IMR-90 (cell line): ENCODE measurements around the gene EXT2. TPM values are rescaled to one million over a fixed set of nuclear protein-coding genes. Genes with fewer than 3 reads are reported as not detected.

Source experiments
- ATAC-seq: fragments of 200-7000 bp; cut with Tn5 transposase; 2 replicates; pipeline ENCODE4 v1.9.1; 2020; ENCODE audit warnings: low read depth, mild to moderate bottlenecking, moderate library complexity
- BruUV-seq: library from RNA; stranded (reverse); fragments of 400-500 nt; replicated peaks from 2 replicates; lab custom pipeline; 2021; lab: Mats Ljungman, UMichigan
- CTCF ChIA-PET: fragments of 300-600 bp; formaldehyde crosslinking; extraction: SDS; loops from one replicate; lab custom pipeline; 2021; ENCODE audit warnings: antibody characterized with exemption; lab: Yijun Ruan, JAX
- POLR2A ChIA-PET: fragments of 300-600 bp; sonication (Branson Sonifier 250); formaldehyde crosslinking; loops from one replicate; lab custom pipeline; 2022; ENCODE audit warnings: antibody characterized with exemption; ENCODE audit not compliant: unreplicated experiment; lab: Charles Lee
- DNase-seq: peaks from one replicate; pipeline ENCODE4 v3.0.0; 2013
- H2AFZ ChIP-seq: replicated peaks from 2 replicates; pipeline ENCODE3; 2013; ENCODE audit warnings: low read length, mild to moderate bottlenecking; ENCODE audit not compliant: poor library complexity
- H2AK5ac ChIP-seq: 2 replicates; pipeline ENCODE4 v1.6.1; 2013; ENCODE audit warnings: low read depth, low read length, inconsistent platforms
- H2AK9ac ChIP-seq: replicated peaks from 2 replicates; pipeline ENCODE3; 2013; ENCODE audit warnings: mild to moderate bottlenecking, low read depth, low read length, moderate library complexity; ENCODE audit not compliant: poor library complexity
- H2BK120ac ChIP-seq: 2 replicates; pipeline ENCODE4 v1.6.1; 2013; ENCODE audit warnings: low read depth, low read length, inconsistent platforms
- H2BK15ac ChIP-seq: 3 replicates; pipeline ENCODE4 v1.6.1; 2013; ENCODE audit warnings: low read depth, low read length, inconsistent platforms
- H2BK20ac ChIP-seq: 2 replicates; pipeline ENCODE4 v1.6.1; 2013; ENCODE audit warnings: low read depth, mild to moderate bottlenecking, inconsistent platforms, low read length, moderate library complexity
- H2BK5ac ChIP-seq: 2 replicates; pipeline ENCODE4 v1.6.1; 2013; ENCODE audit warnings: mild to moderate bottlenecking, low read depth, low read length, inconsistent platforms; ENCODE audit not compliant: poor library complexity, severe bottlenecking
- H3K14ac ChIP-seq: replicated peaks from 2 replicates; pipeline ENCODE4 v1.6.1; 2013; ENCODE audit warnings: low read depth, low read length, inconsistent platforms
- H3K18ac ChIP-seq: 2 replicates; pipeline ENCODE4 v1.6.1; 2013; ENCODE audit warnings: low read depth, low read length, control low read depth
- H3K23ac ChIP-seq: 2 replicates; pipeline ENCODE4 v1.6.1; 2013; ENCODE audit warnings: low read depth, low read length, inconsistent platforms
- H3K27ac ChIP-seq: 2 replicates; pipeline ENCODE4 v1.5.1; 2013; ENCODE audit warnings: mild to moderate bottlenecking, control low read depth, low read length; ENCODE audit not compliant: insufficient read depth
- H3K27me3 ChIP-seq: 2 replicates; pipeline ENCODE4 v1.6.1; 2013; ENCODE audit warnings: low read length; ENCODE audit not compliant: control insufficient read depth, insufficient read depth
- H3K36me3 ChIP-seq: 2 replicates; pipeline ENCODE4 v1.6.1; 2013; ENCODE audit warnings: low read length, mixed read lengths; ENCODE audit not compliant: control insufficient read depth, insufficient read depth
- H3K4ac ChIP-seq: 2 replicates; pipeline ENCODE4 v1.6.1; 2013; ENCODE audit warnings: low read depth, low read length, inconsistent platforms
- H3K4me1 ChIP-seq: 2 replicates; pipeline ENCODE4 v1.6.1; 2013; ENCODE audit warnings: low read length, mixed read lengths; ENCODE audit not compliant: control insufficient read depth, insufficient read depth
- H3K4me2 ChIP-seq: 2 replicates; pipeline ENCODE4 v1.6.1; 2013; ENCODE audit warnings: low read depth, mild to moderate bottlenecking, control low read depth, low read length, moderate library complexity
- H3K4me3 ChIP-seq: 2 replicates; pipeline ENCODE4 v1.5.1; 2013; ENCODE audit warnings: low read depth, mild to moderate bottlenecking, control low read depth, low read length, moderate library complexity; ENCODE audit not compliant: insufficient read depth
- H3K56ac ChIP-seq: 2 replicates; pipeline ENCODE4 v1.6.1; 2013; ENCODE audit warnings: low read length, inconsistent platforms; ENCODE audit not compliant: insufficient read depth; ENCODE audit errors: extremely low read depth
- H3K79me1 ChIP-seq, 2 experiments: 2 replicates each; pipeline ENCODE4 v1.6.1; 2013; ENCODE audit warnings: low read length in 2 of 2, inconsistent platforms in 1 of 2, low read depth in 1 of 2
- H3K9ac ChIP-seq: 2 replicates; pipeline ENCODE4 v1.6.1; 2013; ENCODE audit warnings: low read depth, low read length, control low read depth
- H3K9me1 ChIP-seq: 2 replicates; pipeline ENCODE4 v1.6.1; 2013; ENCODE audit warnings: low read length, inconsistent platforms; ENCODE audit not compliant: insufficient read depth
- H3K9me3 ChIP-seq: 2 replicates; pipeline ENCODE4 v1.6.1; 2013; ENCODE audit warnings: low read length; ENCODE audit not compliant: control insufficient read depth, insufficient read depth
- H4K20me1 ChIP-seq: 2 replicates; pipeline ENCODE4 v1.6.1; 2013; ENCODE audit warnings: low read length, inconsistent platforms; ENCODE audit not compliant: insufficient read depth
- H4K5ac ChIP-seq: 2 replicates; pipeline ENCODE4 v1.6.1; 2013; ENCODE audit warnings: mild to moderate bottlenecking, low read depth, low read length, control low read depth
- H4K8ac ChIP-seq, 2 experiments: 2 replicates each; pipeline ENCODE4 v1.6.1; 2013; ENCODE audit warnings: low read depth in 2 of 2, low read length in 2 of 2, control low read depth in 1 of 2, inconsistent platforms in 1 of 2
- H4K91ac ChIP-seq: 2 replicates; pipeline ENCODE4 v1.6.1; 2013; ENCODE audit warnings: low read depth, low read length, inconsistent platforms; ENCODE audit not compliant: insufficient read depth
- BHLHE40 ChIP-seq: fragments of 150-350 bp; IDR thresholded peaks from 2 replicates; pipeline ENCODE4 v1.6.1; 2016; ENCODE audit warnings: mild to moderate bottlenecking, low read depth, low read length
- CEBPB ChIP-seq: IDR thresholded peaks from 2 replicates; pipeline ENCODE4 v1.6.1; 2012; ENCODE audit warnings: low read depth, low read length, improper control_type of control experiment
- CHD1 ChIP-seq: IDR thresholded peaks from 2 replicates; pipeline ENCODE4 v1.6.1; 2012; ENCODE audit warnings: low read depth, low read length, improper control_type of control experiment
- CTCF ChIP-seq: conservative IDR thresholded peaks from 2 replicates; pipeline ENCODE4 v1.5.1; 2012; ENCODE audit warnings: mild to moderate bottlenecking, low read depth, low read length, improper control_type of control experiment
- ELK1 ChIP-seq: fragments of 150-350 bp; IDR thresholded peaks from 2 replicates; pipeline ENCODE4 v1.6.1; 2016; ENCODE audit warnings: low read depth, mild to moderate bottlenecking, low read length, moderate library complexity, borderline replicate concordance
- MAFK ChIP-seq: IDR thresholded peaks from 2 replicates; pipeline ENCODE4 v1.6.1; 2012; ENCODE audit warnings: low read depth, low read length, improper control_type of control experiment
- MAZ ChIP-seq: IDR thresholded peaks from 2 replicates; pipeline ENCODE4 v1.6.1; 2012; ENCODE audit warnings: low read depth, mild to moderate bottlenecking, low read length, improper control_type of control experiment, moderate library complexity, borderline replicate concordance
- MXI1 ChIP-seq: IDR thresholded peaks from 2 replicates; pipeline ENCODE4 v1.6.1; 2012; ENCODE audit warnings: low read depth, mild to moderate bottlenecking, low read length, moderate library complexity, borderline replicate concordance
- NFE2L2 ChIP-seq: fragments of 150-350 bp; IDR thresholded peaks from 2 replicates; pipeline ENCODE4 v1.6.1; 2016; ENCODE audit warnings: low read depth, mild to moderate bottlenecking, low read length
- POLR2A ChIP-seq: IDR thresholded peaks from 2 replicates; pipeline ENCODE4 v1.6.1; 2012; ENCODE audit warnings: mild to moderate bottlenecking, low read depth, low read length
- RCOR1 ChIP-seq: IDR thresholded peaks from 2 replicates; pipeline ENCODE4 v1.6.1; 2012; ENCODE audit warnings: mild to moderate bottlenecking, low read length, improper control_type of control experiment; ENCODE audit not compliant: insufficient replicate concordance
- RFX5 ChIP-seq: IDR thresholded peaks from 2 replicates; pipeline ENCODE4 v1.8.0; 2012; ENCODE audit warnings: low read depth, mild to moderate bottlenecking, low read length, moderate library complexity
- SMC3 ChIP-seq: fragments of 150-350 bp; IDR thresholded peaks from 2 replicates; pipeline ENCODE4 v1.6.1; 2016; ENCODE audit warnings: low read depth, mild to moderate bottlenecking, antibody characterized with exemption, low read length, moderate library complexity
- USF2 ChIP-seq: fragments of 150-350 bp; IDR thresholded peaks from 2 replicates; pipeline ENCODE4 v1.6.1; 2017; ENCODE audit warnings: mild to moderate bottlenecking, antibody characterized with exemption, low read length, low read depth
- WGBS, 2 experiments: methylation state at CpG; one replicate each; pipeline versions ENCODE4 v1.1.5 to v1.1.7; 2013; ENCODE audit warnings: missing lambda C conversion rate in 2 of 2; ENCODE audit not compliant: insufficient read length in 1 of 2; ENCODE audit errors: extremely low coverage in 2 of 2; 5-methylcytosine and 5-hydroxymethylcytosine counted together
- dilution Hi-C: fragments of 300-500 bp; cut with HindIII; formaldehyde crosslinking; loops from one replicate; pipeline ENCODE4 v1.14.3; 2018; ENCODE audit warnings: low sequenced_read_pairs; ENCODE audit not compliant: unreplicated experiment
- in situ Hi-C: fragments of 300-500 bp; cut with MboI; formaldehyde crosslinking; loops from 3 replicates; pipeline ENCODE4 v1.14.3; 2019; ENCODE audit warnings: low sequenced_read_pairs, inconsistent platforms, mixed read lengths
- intact Hi-C: fragments of 100-400 bp; cut with micrococcal nuclease; formaldehyde crosslinking; loops from 2 replicates; pipeline ENCODE4 v1.10.0; 2022
- polyA plus RNA-seq, 3 experiments: library from polyadenylated mRNA; depleted of rRNA; stranded (reverse); fragments of >200 nt; gene quantifications; 2 replicates each; pipeline ENCODE4 v1.2.3, GENCODE V29; 2012; ENCODE audit warnings: low replicate concordance in 1 of 3
- total RNA-seq: library from RNA; depleted of rRNA; stranded (reverse); fragments of >200 nt; gene quantifications from 2 replicates; pipeline ENCODE4 v1.2.3, GENCODE V29; 2012

EXT2 gene
- total and polyA plus RNA-seq, 2 of the 4 experiments (the other 2 are of a cell fraction) = 75.0 to 85.3 TPM

GRCh38 chr11:44282620-44283019, 187.1 kb downstream of the EXT2 start:
- no peak for ATAC-seq
- dilution Hi-C loops = no loop called here
- Histone ChIP-seq H3K4me2 (no peak overlapping the region), H4K91ac (no peak overlapping the region), H2BK120ac (no peak overlapping the region), H3K4ac (no peak overlapping the region), H3K23ac (no peak overlapping the region), H3K14ac (no peak overlapping the region), H2AK9ac (no peak overlapping the region), H2BK15ac (no peak overlapping the region), H3K56ac (0 out of 2 replicates have a peak overlapping the region, but pooled peaks have one; percentile 3), H3K27me3 (peaks cover 24% of the 10 kb centered on the region; the same call in 1 of the 2 replicates), H3K18ac (no peak overlapping the region), H3K9ac (no peak overlapping the region), H3K36me3 (no peaks in the 10 kb centered on the region), H3K79me1 (no peaks in the 10 kb centered on the region), H4K8ac (no peak overlapping the region), H2AFZ (no peak overlapping the region), H4K20me1 (no peaks in the 10 kb centered on the region), H2BK5ac (no peak overlapping the region), H3K9me1 (no peaks in the 10 kb centered on the region), H4K5ac (no peak overlapping the region), H3K9me3 (no peaks in the 10 kb centered on the region), H3K27ac (no peak overlapping the region), H2BK20ac (no peak overlapping the region), H2AK5ac (no peak overlapping the region), H3K4me3 (no peak overlapping the region), H3K4me1 (0 out of 2 replicates have a peak, but pooled peaks cover 1% of the 10 kb centered on the region)
- ChIA-PET CTCF (no interaction called here), POLR2A (interaction anchor here (0.5 kb wide), 1 partner anchor 1762 kb away, joined by 3 read pairs; no protein-coding TSS in a partner anchor)
- in situ Hi-C loops = loop anchor here (10.0 kb wide), 1 partner anchor 252 kb away; no protein-coding TSS in a partner anchor
- intact Hi-C loops = no loop called here
- TF ChIP-seq USF2 (no peak), CEBPB (no peak), MAFK (no peak), RFX5 (no peak), NFE2L2 (no peak), POLR2A (no peak), CTCF (no peak), ELK1 (no peak), RCOR1 (no peak), MXI1 (no peak), BHLHE40 (no peak), MAZ (no peak), SMC3 (no peak), CHD1 (no peak)
- whole genome bisulfite sequencing, 2 experiments = 20% methylated on average over 1 of the region's 5 CpGs; no CpG with 5 or more reads in 1 of the 2 experiments
- BruUV-seq = no TSS peak
- DNase-seq = no peak
